ENCODE results near the gene PNPLA3.

Gene PNPLA3

DNA sequence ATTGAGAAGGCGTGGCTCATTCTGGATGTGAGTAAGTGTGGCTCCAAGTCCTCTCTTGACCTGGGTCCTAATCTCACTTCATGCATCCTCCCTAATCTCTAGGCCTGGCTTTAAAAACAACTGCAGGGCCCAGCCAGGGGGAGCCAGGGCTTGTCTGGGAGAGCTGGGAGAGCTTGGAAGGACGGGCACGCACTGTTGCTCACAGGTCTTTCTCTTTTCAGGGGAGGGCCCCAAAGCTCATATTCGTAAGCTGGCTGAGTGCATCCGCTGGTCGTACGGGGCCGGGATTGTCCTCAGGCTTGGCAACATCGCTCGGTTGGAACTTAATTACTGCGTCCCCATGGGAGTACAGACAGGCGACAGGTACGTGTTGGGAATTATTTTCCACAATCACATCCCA is 66.4 kb downstream of the PNPLA3 start:
- H3K27ac ChIP-seq (ENCODE audit: insufficient read depth, low read length, poor library complexity, severe bottlenecking), result no peak overlapping the region

DNA sequence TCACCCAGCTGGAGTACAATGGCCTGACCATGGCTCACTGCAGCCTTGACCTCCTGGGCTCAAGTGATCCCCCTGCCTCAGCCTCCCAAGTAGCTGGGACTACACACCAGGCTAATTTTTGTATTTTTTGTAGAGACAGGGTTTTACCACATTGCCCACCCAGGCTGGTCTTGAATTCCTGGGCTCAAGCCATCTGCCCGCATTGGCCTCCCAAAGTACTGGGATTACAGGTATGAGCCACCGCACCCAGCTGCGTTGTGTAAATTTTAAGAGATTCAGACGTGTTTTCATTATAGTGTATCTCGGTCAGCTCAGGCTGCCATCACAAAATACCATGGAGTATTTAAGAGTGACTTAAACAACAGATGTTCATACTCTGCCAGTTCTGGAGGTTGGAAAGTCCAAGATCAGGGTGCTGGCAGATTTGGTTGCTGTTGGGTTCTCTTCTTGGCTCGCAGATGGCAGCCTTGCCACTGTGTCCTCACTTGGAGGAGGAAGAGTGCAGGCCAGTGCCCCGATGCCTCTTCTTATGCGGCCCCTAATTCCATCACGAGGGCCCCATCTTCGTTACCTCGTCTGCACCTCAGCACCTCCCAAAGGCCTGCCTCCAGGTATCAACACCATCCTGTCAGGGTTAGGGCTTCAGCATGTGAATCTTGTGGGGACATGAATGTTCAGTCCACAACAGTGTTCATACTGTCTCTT is 67.9 kb downstream of the PNPLA3 start:
- H3K36me3 ChIP-seq (ENCODE audit: control insufficient read depth, insufficient read depth, low read length), result peaks cover 45% of the 10 kb centered on the region
- H3K4me1 ChIP-seq (ENCODE audit: control insufficient read depth, insufficient read depth, low read length, poor library complexity, severe bottlenecking), result peaks cover 5% of the 10 kb centered on the region
- H3K4me3 ChIP-seq (ENCODE audit: insufficient read depth, low read depth, low read length, poor library complexity, severe bottlenecking), result no peak overlapping the region
- H3K27me3 ChIP-seq (replicated peaks; ENCODE audit: control insufficient read depth, insufficient read depth, low read length, poor library complexity, severe bottlenecking), result no peaks in the 10 kb centered on the region
- no peaks in the 10 kb centered on the region for H3K9me3 ChIP-seq (ENCODE audit: control insufficient read depth, low read length)
- H3K27ac ChIP-seq (ENCODE audit: insufficient read depth, low read length, poor library complexity, severe bottlenecking), result no peak overlapping the region
- no peak for DNase-seq

More for the DNA sequence above, 66.4 kb downstream of the PNPLA3 start:
- Histone ChIP-seq H3K4me3 (ENCODE audit: insufficient read depth, low read depth, low read length, poor library complexity, severe bottlenecking) (no peak overlapping the region), H3K4me1 (ENCODE audit: control insufficient read depth, insufficient read depth, low read length, poor library complexity, severe bottlenecking) (no peaks in the 10 kb centered on the region), H3K9me3 (ENCODE audit: control insufficient read depth, low read length) (no peaks in the 10 kb centered on the region), H3K27me3 (replicated peaks; ENCODE audit: control insufficient read depth, insufficient read depth, low read length, poor library complexity, severe bottlenecking) (no peaks in the 10 kb centered on the region), H3K36me3 (ENCODE audit: control insufficient read depth, insufficient read depth, low read length) (peaks cover 53% of the 10 kb centered on the region)
- no peak for DNase-seq

- Histone ChIP-seq H3K36me3 (ENCODE audit: control insufficient read depth, insufficient read depth, low read length) (peaks cover 45% of the 10 kb centered on the region), H3K9me3 (ENCODE audit: control insufficient read depth, low read length) (no peaks in the 10 kb centered on the region), H3K27me3 (replicated peaks; ENCODE audit: control insufficient read depth, insufficient read depth, low read length, poor library complexity, severe bottlenecking) (no peaks in the 10 kb centered on the region), H3K27ac (ENCODE audit: insufficient read depth, low read length, poor library complexity, severe bottlenecking) (no peak overlapping the region), H3K4me3 (ENCODE audit: insufficient read depth, low read depth, low read length, poor library complexity, severe bottlenecking) (no peak overlapping the region), H3K4me1 (ENCODE audit: control insufficient read depth, insufficient read depth, low read length, poor library complexity, severe bottlenecking) (peaks cover 5% of the 10 kb centered on the region)
- DNase-seq, result no peak
Observed at GRCh38 chr22:43992331-43992821, 68.8 kb downstream of the PNPLA3 start.

DNA sequence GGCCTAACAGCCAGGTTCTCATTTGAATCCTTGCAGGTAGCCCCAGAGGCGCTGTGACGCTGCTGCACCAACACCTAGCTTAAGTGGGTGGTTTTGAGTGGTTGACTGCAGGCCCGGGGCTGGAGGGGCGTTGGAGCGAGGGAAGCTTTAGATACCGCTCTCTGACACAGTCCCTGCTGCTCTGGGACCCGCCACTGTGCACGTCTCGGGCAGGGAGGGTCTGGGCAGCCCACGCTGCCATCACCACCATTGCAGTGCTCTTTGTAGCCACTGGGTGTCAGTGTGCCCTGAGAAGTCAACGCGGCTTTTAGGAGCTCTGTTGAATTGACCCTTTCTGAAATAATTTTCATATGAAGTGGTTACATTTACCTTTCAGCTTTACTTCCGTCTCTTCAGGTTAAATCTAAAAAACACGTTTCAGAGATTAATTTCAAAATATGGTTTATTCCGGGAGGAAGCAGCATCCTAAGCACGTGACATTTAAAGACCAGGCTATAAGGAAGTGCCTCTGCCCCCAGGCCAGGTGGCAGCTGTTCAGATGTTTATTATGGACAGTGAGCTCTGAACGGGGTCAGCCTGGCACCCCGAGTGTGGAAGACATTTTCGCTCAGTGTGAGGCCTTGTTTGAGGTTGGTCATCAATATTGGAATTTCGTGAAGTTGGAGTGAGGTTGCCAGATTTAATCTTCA is 69.6 kb downstream of the PNPLA3 start:
- no peaks in the 10 kb centered on the region for H3K27me3 ChIP-seq (replicated peaks; ENCODE audit: control insufficient read depth, insufficient read depth, low read length, poor library complexity, severe bottlenecking)
- no peak overlapping the region for H3K27ac ChIP-seq (ENCODE audit: insufficient read depth, low read length, poor library complexity, severe bottlenecking)
- DNase-seq, result peak; percentile 18 to 34 (median 33)
- H3K36me3 ChIP-seq (ENCODE audit: control insufficient read depth, insufficient read depth, low read length), result peaks cover 40% of the 10 kb centered on the region
- no peaks in the 10 kb centered on the region for H3K9me3 ChIP-seq (ENCODE audit: control insufficient read depth, low read length)
- H3K4me3 ChIP-seq (ENCODE audit: insufficient read depth, low read depth, low read length, poor library complexity, severe bottlenecking), result no peak overlapping the region
- peaks cover 5% of the 10 kb centered on the region for H3K4me1 ChIP-seq (ENCODE audit: control insufficient read depth, insufficient read depth, low read length, poor library complexity, severe bottlenecking)

DNA sequence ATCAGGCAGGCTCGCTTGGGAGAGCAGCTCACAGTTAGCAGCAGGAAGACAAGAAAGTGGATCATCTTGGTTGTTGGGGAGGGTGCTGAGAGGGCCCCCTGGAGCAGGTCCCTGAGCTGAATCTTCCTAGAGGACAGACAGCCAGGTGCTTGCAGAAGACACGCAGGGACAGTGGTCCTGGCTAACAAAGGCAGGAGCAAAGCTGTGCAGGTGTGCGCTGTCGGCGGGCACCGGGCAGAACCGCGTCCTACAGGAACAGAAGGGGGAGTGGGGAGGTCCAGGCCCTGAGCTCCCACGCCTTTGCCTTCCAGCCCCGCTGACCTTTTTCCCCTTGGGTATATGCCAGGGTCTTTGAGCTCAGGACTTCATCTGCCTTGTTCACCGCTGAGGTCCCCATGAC is 70.4 kb downstream of the PNPLA3 start:
- Histone ChIP-seq H3K36me3 (ENCODE audit: control insufficient read depth, insufficient read depth, low read length) (peaks cover 37% of the 10 kb centered on the region), H3K9me3 (ENCODE audit: control insufficient read depth, low read length) (no peaks in the 10 kb centered on the region), H3K4me3 (ENCODE audit: insufficient read depth, low read depth, low read length, poor library complexity, severe bottlenecking) (no peak overlapping the region), H3K4me1 (ENCODE audit: control insufficient read depth, insufficient read depth, low read length, poor library complexity, severe bottlenecking) (peaks cover 5% of the 10 kb centered on the region), H3K27me3 (replicated peaks; ENCODE audit: control insufficient read depth, insufficient read depth, low read length, poor library complexity, severe bottlenecking) (no peaks in the 10 kb centered on the region), H3K27ac (ENCODE audit: insufficient read depth, low read length, poor library complexity, severe bottlenecking) (no peak overlapping the region)
- DNase-seq, result no peak

DNA sequence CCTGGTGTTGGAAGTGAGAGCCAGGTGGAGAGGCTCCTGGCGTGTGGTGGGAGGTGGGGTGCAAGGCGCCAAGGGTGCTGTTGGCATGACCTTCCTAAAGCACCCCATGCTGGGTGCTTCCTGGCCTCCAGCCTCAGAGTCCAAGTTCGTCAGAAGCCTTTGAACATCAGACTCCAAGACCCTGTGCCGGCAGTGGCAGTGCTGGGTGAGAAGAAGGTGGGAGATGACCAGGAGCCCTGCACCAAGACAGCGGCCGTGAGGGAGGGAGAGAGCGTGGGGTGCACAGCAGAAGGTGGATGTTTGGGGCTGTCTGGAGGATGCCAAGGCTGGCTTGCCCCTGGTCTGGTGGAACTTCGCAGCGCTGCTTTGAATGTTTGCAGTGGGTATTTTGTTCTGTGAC is 70.8 kb downstream of the PNPLA3 start:
- no peaks in the 10 kb centered on the region for H3K27me3 ChIP-seq (replicated peaks; ENCODE audit: control insufficient read depth, insufficient read depth, low read length, poor library complexity, severe bottlenecking)
- peaks cover 37% of the 10 kb centered on the region for H3K36me3 ChIP-seq (ENCODE audit: control insufficient read depth, insufficient read depth, low read length)
- H3K4me1 ChIP-seq (ENCODE audit: control insufficient read depth, insufficient read depth, low read length, poor library complexity, severe bottlenecking), result peaks cover 5% of the 10 kb centered on the region
- no peak for DNase-seq
- no peak overlapping the region for H3K27ac ChIP-seq (ENCODE audit: insufficient read depth, low read length, poor library complexity, severe bottlenecking)
- H3K9me3 ChIP-seq (ENCODE audit: control insufficient read depth, low read length), result no peaks in the 10 kb centered on the region
- H3K4me3 ChIP-seq (ENCODE audit: insufficient read depth, low read depth, low read length, poor library complexity, severe bottlenecking), result no peak overlapping the region

- no peaks in the 10 kb centered on the region for H3K27me3 ChIP-seq (replicated peaks; ENCODE audit: control insufficient read depth, insufficient read depth, low read length, poor library complexity, severe bottlenecking)
- H3K4me1 ChIP-seq (ENCODE audit: control insufficient read depth, insufficient read depth, low read length, poor library complexity, severe bottlenecking), result peaks cover 5% of the 10 kb centered on the region
- peaks cover 30% of the 10 kb centered on the region for H3K36me3 ChIP-seq (ENCODE audit: control insufficient read depth, insufficient read depth, low read length)
- peak overlapping the region; percentile 63 for H3K4me3 ChIP-seq (ENCODE audit: insufficient read depth, low read depth, low read length, poor library complexity, severe bottlenecking)
- no peak for DNase-seq
- H3K27ac ChIP-seq (ENCODE audit: insufficient read depth, low read length, poor library complexity, severe bottlenecking), result peak overlapping the region; percentile 67
- no peaks in the 10 kb centered on the region for H3K9me3 ChIP-seq (ENCODE audit: control insufficient read depth, low read length)
Observed at GRCh38 chr22:43995057-43995685, 71.6 kb downstream of the PNPLA3 start.

- Histone ChIP-seq H3K4me1 (ENCODE audit: control insufficient read depth, insufficient read depth, low read length, poor library complexity, severe bottlenecking) (peaks cover 5% of the 10 kb centered on the region), H3K27me3 (replicated peaks; ENCODE audit: control insufficient read depth, insufficient read depth, low read length, poor library complexity, severe bottlenecking) (no peaks in the 10 kb centered on the region), H3K4me3 (ENCODE audit: insufficient read depth, low read depth, low read length, poor library complexity, severe bottlenecking) (peak overlapping the region; percentile 63), H3K27ac (ENCODE audit: insufficient read depth, low read length, poor library complexity, severe bottlenecking) (peak overlapping the region; percentile 67), H3K9me3 (ENCODE audit: control insufficient read depth, low read length) (no peaks in the 10 kb centered on the region), H3K36me3 (ENCODE audit: control insufficient read depth, insufficient read depth, low read length) (peaks cover 24% of the 10 kb centered on the region)
- DNase-seq, result no peak
Observed at GRCh38 chr22:43995798-43996169, 72.2 kb downstream of the PNPLA3 start.

GRCh38 chr22:43996170-43996980 is 72.8 kb downstream of the PNPLA3 start:
- H3K27me3 ChIP-seq (replicated peaks; ENCODE audit: control insufficient read depth, insufficient read depth, low read length, poor library complexity, severe bottlenecking), result no peaks in the 10 kb centered on the region
- H3K36me3 ChIP-seq (ENCODE audit: control insufficient read depth, insufficient read depth, low read length), result peaks cover 21% of the 10 kb centered on the region
- peak overlapping the region; percentile 67 for H3K27ac ChIP-seq (ENCODE audit: insufficient read depth, low read length, poor library complexity, severe bottlenecking)
- H3K4me1 ChIP-seq (ENCODE audit: control insufficient read depth, insufficient read depth, low read length, poor library complexity, severe bottlenecking), result peaks cover 5% of the 10 kb centered on the region
- no peaks in the 10 kb centered on the region for H3K9me3 ChIP-seq (ENCODE audit: control insufficient read depth, low read length)
- H3K4me3 ChIP-seq (ENCODE audit: insufficient read depth, low read depth, low read length, poor library complexity, severe bottlenecking), result peak overlapping the region; percentile 63
- peak; percentile 31 to 44 (median 33) for DNase-seq
